DOHH2 (cell line): ENCODE measurements around the gene NTNG1.

Experiments used
- H3F3A ChIP-seq: fragments of 200-600 bp; sonication (generic), shearing (Covaris generic); 2 replicates; pipeline ENCODE4 v1.6.0; 2016; ENCODE audit warnings: antibody characterized with exemption, mild to moderate bottlenecking; ENCODE audit not compliant: control insufficient read depth, insufficient read depth
- H3K27ac ChIP-seq: fragments of 200-600 bp; sonication (generic); 2 replicates; pipeline ENCODE4 v1.5.1; 2014; ENCODE audit warnings: low read depth, mild to moderate bottlenecking, low read length, moderate library complexity
- H3K27me3 ChIP-seq: fragments of 200-600 bp; sonication (generic); 2 replicates; pipeline ENCODE4 v1.6.1; 2014; ENCODE audit warnings: mild to moderate bottlenecking, low read length, mixed read lengths; ENCODE audit not compliant: control insufficient read depth
- H3K36me3 ChIP-seq: fragments of 200-600 bp; sonication (generic); 2 replicates; pipeline ENCODE4 v1.6.1; 2014; ENCODE audit warnings: mild to moderate bottlenecking, low read length, moderate library complexity, mixed read lengths; ENCODE audit not compliant: control insufficient read depth
- H3K4me1 ChIP-seq: fragments of 200-600 bp; sonication (generic); 2 replicates; pipeline ENCODE4 v1.6.1; 2014; ENCODE audit warnings: mild to moderate bottlenecking, low read length, mixed read lengths; ENCODE audit not compliant: control insufficient read depth
- H3K4me2 ChIP-seq: fragments of 200-600 bp; sonication (generic); 2 replicates; pipeline ENCODE4 v1.6.0; 2014; ENCODE audit warnings: mild to moderate bottlenecking, low read length, moderate library complexity
- H3K4me3 ChIP-seq: fragments of 200-600 bp; sonication (generic); 2 replicates; pipeline ENCODE4 v1.5.1; 2014; ENCODE audit warnings: mild to moderate bottlenecking, low read length, mixed read lengths
- H3K79me2 ChIP-seq: fragments of 200-600 bp; sonication (generic); 2 replicates; pipeline ENCODE4 v1.6.1; 2014; ENCODE audit warnings: mild to moderate bottlenecking, low read length, mixed read lengths; ENCODE audit not compliant: control insufficient read depth
- H3K9me2 ChIP-seq: fragments of 200-600 bp; sonication (generic); replicated peaks from 2 replicates; pipeline ENCODE4 v1.6.1; 2014; ENCODE audit warnings: mild to moderate bottlenecking, low read length, mixed read lengths; ENCODE audit not compliant: control insufficient read depth
- H3K9me3 ChIP-seq: fragments of 200-600 bp; sonication (generic); 2 replicates; pipeline ENCODE4 v1.6.1; 2014; ENCODE audit warnings: antibody characterized with exemption, low read length, mixed read lengths; ENCODE audit not compliant: control insufficient read depth, insufficient read depth
- H4K20me1 ChIP-seq: fragments of 200-600 bp; sonication (generic); 2 replicates; pipeline ENCODE4 v1.6.0; 2014; ENCODE audit warnings: low read depth, mild to moderate bottlenecking, antibody characterized with exemption, low read length, moderate library complexity; ENCODE audit not compliant: control insufficient read depth, insufficient read depth
- EZH2phosphoT487 ChIP-seq: fragments of 200-600 bp; sonication (generic); IDR thresholded peaks from 2 replicates; pipeline ENCODE4 v1.6.1; 2017; ENCODE audit warnings: borderline replicate concordance, mild to moderate bottlenecking, antibody characterized with exemption, low read length, moderate library complexity, mixed read lengths
- TF ChIP-seq, protein P1 (sequence below): fragments of 200-600 bp; sonication (generic); IDR thresholded peaks from one replicate; pipeline ENCODE4 v1.5.1; 2014; ENCODE audit warnings: antibody characterized with exemption, mild to moderate bottlenecking, low read depth, low read length; ENCODE audit not compliant: poor library complexity, severe bottlenecking

The NTNG1 gene

GRCh38 chr1:107467286-107467685, 326.4 kb downstream of the NTNG1 start:
- Histone ChIP-seq H3K4me2 (no peak overlapping the region), H3K79me2 (no peaks in the 10 kb centered on the region), H3K36me3 (no peaks in the 10 kb centered on the region), H3K4me3 (no peak overlapping the region), H3K27me3 (no peaks in the 10 kb centered on the region), H3K9me2 (no peaks in the 10 kb centered on the region), H3K4me1 (no peaks in the 10 kb centered on the region; the same call in 1 of the 2 replicates), H3K9me3 (no peaks in the 10 kb centered on the region), H3K27ac (no peak overlapping the region), H4K20me1 (no peaks in the 10 kb centered on the region), H3F3A (no peaks in the 10 kb centered on the region)
- TF ChIP-seq, protein P1, sequence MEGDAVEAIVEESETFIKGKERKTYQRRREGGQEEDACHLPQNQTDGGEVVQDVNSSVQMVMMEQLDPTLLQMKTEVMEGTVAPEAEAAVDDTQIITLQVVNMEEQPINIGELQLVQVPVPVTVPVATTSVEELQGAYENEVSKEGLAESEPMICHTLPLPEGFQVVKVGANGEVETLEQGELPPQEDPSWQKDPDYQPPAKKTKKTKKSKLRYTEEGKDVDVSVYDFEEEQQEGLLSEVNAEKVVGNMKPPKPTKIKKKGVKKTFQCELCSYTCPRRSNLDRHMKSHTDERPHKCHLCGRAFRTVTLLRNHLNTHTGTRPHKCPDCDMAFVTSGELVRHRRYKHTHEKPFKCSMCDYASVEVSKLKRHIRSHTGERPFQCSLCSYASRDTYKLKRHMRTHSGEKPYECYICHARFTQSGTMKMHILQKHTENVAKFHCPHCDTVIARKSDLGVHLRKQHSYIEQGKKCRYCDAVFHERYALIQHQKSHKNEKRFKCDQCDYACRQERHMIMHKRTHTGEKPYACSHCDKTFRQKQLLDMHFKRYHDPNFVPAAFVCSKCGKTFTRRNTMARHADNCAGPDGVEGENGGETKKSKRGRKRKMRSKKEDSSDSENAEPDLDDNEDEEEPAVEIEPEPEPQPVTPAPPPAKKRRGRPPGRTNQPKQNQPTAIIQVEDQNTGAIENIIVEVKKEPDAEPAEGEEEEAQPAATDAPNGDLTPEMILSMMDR: no peak
- TF ChIP-seq EZH2phosphoT487: no peak

DNA sequence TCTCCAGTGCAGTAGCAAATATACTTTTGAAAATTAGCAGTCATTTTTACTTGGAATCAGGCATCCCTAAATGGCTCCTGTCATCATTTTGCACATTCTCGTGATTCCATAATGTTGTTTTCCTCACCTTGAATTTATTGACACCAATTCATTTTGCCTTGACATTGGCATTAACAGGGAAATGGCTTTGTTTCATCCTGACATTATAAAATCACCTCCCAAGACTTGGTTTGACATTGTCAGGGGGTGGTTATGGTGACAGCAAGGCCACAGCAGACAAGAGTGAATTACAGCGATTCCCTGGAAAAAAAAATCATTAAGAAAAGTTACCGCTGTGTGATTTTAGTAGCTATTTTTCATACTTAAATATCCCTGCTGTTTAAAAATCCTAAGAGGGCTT, 327.0 kb downstream of the NTNG1 start:
- no peaks in the 10 kb centered on the region for H3K79me2 ChIP-seq
- TF ChIP-seq, protein P1: no peak
- no peak for TF ChIP-seq EZH2phosphoT487
- H3K4me2 ChIP-seq: no peak overlapping the region
- no peaks in the 10 kb centered on the region for H3K9me3 ChIP-seq
- H3K36me3 ChIP-seq: no peaks in the 10 kb centered on the region
- no peak overlapping the region for H3K4me3 ChIP-seq
- H4K20me1 ChIP-seq: no peaks in the 10 kb centered on the region
- no peaks in the 10 kb centered on the region for H3K4me1 ChIP-seq
- no peaks in the 10 kb centered on the region for H3F3A ChIP-seq
- H3K9me2 ChIP-seq: no peaks in the 10 kb centered on the region
- no peaks in the 10 kb centered on the region for H3K27me3 ChIP-seq
- no peak overlapping the region for H3K27ac ChIP-seq

- Histone ChIP-seq H3K9me2 (no peaks in the 10 kb centered on the region), H3K4me3 (no peak overlapping the region), H3K79me2 (no peaks in the 10 kb centered on the region), H3K9me3 (no peaks in the 10 kb centered on the region), H3K36me3 (no peaks in the 10 kb centered on the region), H3F3A (no peaks in the 10 kb centered on the region), H3K27me3 (no peaks in the 10 kb centered on the region), H3K4me2 (no peak overlapping the region), H4K20me1 (no peaks in the 10 kb centered on the region), H3K27ac (no peak overlapping the region), H3K4me1 (no peaks in the 10 kb centered on the region)
- TF ChIP-seq EZH2phosphoT487: no peak
- TF ChIP-seq, protein P1: no peak
Measured at GRCh38 chr1:107473065-107473464, 332.2 kb downstream of the NTNG1 start.
